ENCODE measurements around the gene ZNF622. TPM values are rescaled to one million over a fixed set of nuclear protein-coding genes. Genes with fewer than 3 reads are reported as not detected.

The ZNF622 gene
- total RNA-seq, 1 experiment from 2014 or later, result 25.2 TPM

- H3K9me2 ChIP-seq (ENCODE audit: insufficient read depth), result no peaks in the 10 kb centered on the region
- H3K27ac ChIP-seq (ENCODE audit: low read depth, low read length), result no peak overlapping the region
- no peaks in the 10 kb centered on the region for H3K36me3 ChIP-seq (ENCODE audit: control insufficient read depth in 1 of 2, insufficient read depth in 2 of 2, low read length in 2 of 2)
- H3K27me3 ChIP-seq (ENCODE audit: insufficient read depth, low read length), result no peaks in the 10 kb centered on the region
- H3K4me1 ChIP-seq (ENCODE audit: control insufficient read depth in 1 of 2, insufficient read depth in 2 of 2, low read length in 2 of 2), result no peaks in the 10 kb centered on the region
- no peak overlapping the region for H2AFZ ChIP-seq (ENCODE audit: low read depth, low read length, poor library complexity, severe bottlenecking)
- intact Hi-C loops (cut with micrococcal nuclease), result no loop called here
- no TSS peak for BruUV-seq (replicated peaks)
- ChIA-PET POLR2A (no interaction called here), RAD21 (ENCODE audit: low non-redundant PET in 1 of 2, low total read pairs in 2 of 2, uncharacterized antibody in 2 of 2, unreplicated experiment in 2 of 2) (no interaction called here), CTCF (no interaction called here)
- no peaks in the 10 kb centered on the region for H3K79me2 ChIP-seq (ENCODE audit: insufficient read depth, low read length)
- ATAC-seq (no peak), DNase-seq (ENCODE audit: low read depth, low spot score) (no peak)
- H4K20me1 ChIP-seq (ENCODE audit: insufficient read depth), result no peaks in the 10 kb centered on the region; the same call in 1 of the 2 replicates
- H3K9me3 ChIP-seq (ENCODE audit: control insufficient read depth in 1 of 2, insufficient read depth in 1 of 2, low read depth in 1 of 2, low read length in 2 of 2), result no peaks in the 10 kb centered on the region
- no peak overlapping the region for H3K9ac ChIP-seq (ENCODE audit: low read length)
- H3K4me2 ChIP-seq (ENCODE audit: low read length), result no peak overlapping the region
- H3K4me3 ChIP-seq (replicated peaks in 1 of 2; ENCODE audit: low read depth in 1 of 2, low read length in 2 of 2), result no peak overlapping the region
- TF ChIP-seq TCF7L2 (IDR thresholded peaks at IDR 0.05; ENCODE audit: borderline replicate concordance, extremely low read depth, insufficient read depth, insufficient read length) (no peak), ZBTB33 (IDR thresholded peaks at IDR 0.05; ENCODE audit: extremely low read depth, insufficient replicate concordance, low read length) (no peak)
Observed at GRCh38 chr5:16414861-16415260, 50.7 kb downstream of the ZNF622 start.

- no peak overlapping the region for H3K27ac ChIP-seq (ENCODE audit: low read depth, low read length)
- BruUV-seq (replicated peaks), result no TSS peak
- POLR2A ChIA-PET, result no interaction called here
- CTCF ChIA-PET, result no interaction called here
- RAD21 ChIA-PET (ENCODE audit: low non-redundant PET in 1 of 2, low total read pairs in 2 of 2, uncharacterized antibody in 2 of 2, unreplicated experiment in 2 of 2), result no interaction called here
- H4K20me1 ChIP-seq (ENCODE audit: insufficient read depth), result no peaks in the 10 kb centered on the region; the same call in 1 of the 2 replicates
- intact Hi-C loops (cut with micrococcal nuclease), result no loop called here
- H3K4me2 ChIP-seq (ENCODE audit: low read length), result no peak overlapping the region
- no peak overlapping the region for H3K4me3 ChIP-seq (replicated peaks in 1 of 2; ENCODE audit: low read depth in 1 of 2, low read length in 2 of 2)
- no peak overlapping the region for H2AFZ ChIP-seq (ENCODE audit: low read depth, low read length, poor library complexity, severe bottlenecking)
- ATAC-seq (no peak), DNase-seq (ENCODE audit: low read depth, low spot score) (no peak)
- no peaks in the 10 kb centered on the region for H3K9me3 ChIP-seq (ENCODE audit: control insufficient read depth in 1 of 2, insufficient read depth in 1 of 2, low read depth in 1 of 2, low read length in 2 of 2)
- H3K79me2 ChIP-seq (ENCODE audit: insufficient read depth, low read length), result no peaks in the 10 kb centered on the region
- H3K36me3 ChIP-seq (ENCODE audit: control insufficient read depth in 1 of 2, insufficient read depth in 2 of 2, low read length in 2 of 2), result no peaks in the 10 kb centered on the region
- H3K4me1 ChIP-seq (ENCODE audit: control insufficient read depth in 1 of 2, insufficient read depth in 2 of 2, low read length in 2 of 2), result no peaks in the 10 kb centered on the region
- no peak for TF ChIP-seq ATF3 (IDR thresholded peaks at IDR 0.05)
- TF ChIP-seq POLR2AphosphoS5 (IDR thresholded peaks at IDR 0.05; ENCODE audit: low read depth, low read length), result no peak
- no peak for TF ChIP-seq MAX (IDR thresholded peaks at IDR 0.05)
- TF ChIP-seq EZH2 (IDR thresholded peaks at IDR 0.05), result no peak
- no peak for TF ChIP-seq EZH2phosphoT487 (IDR thresholded peaks at IDR 0.05; ENCODE audit: borderline replicate concordance)
- no peak for TF ChIP-seq RAD21 (IDR thresholded peaks at IDR 0.05; ENCODE audit: low read depth)
- TF ChIP-seq SIN3A (IDR thresholded peaks at IDR 0.05; ENCODE audit: low read depth), result no peak
- TF ChIP-seq ZBTB33 (IDR thresholded peaks at IDR 0.05; ENCODE audit: extremely low read depth, insufficient replicate concordance, low read length), result no peak
- TF ChIP-seq TCF7L2 (IDR thresholded peaks at IDR 0.05; ENCODE audit: borderline replicate concordance, extremely low read depth, insufficient read depth, insufficient read length), result no peak
- no peak for TF ChIP-seq POLR2A (IDR thresholded peaks at IDR 0.05; ENCODE audit: borderline replicate concordance, extremely low read depth, insufficient read depth, insufficient read length)
- no peak for TF ChIP-seq FOSL1 (IDR thresholded peaks at IDR 0.05; ENCODE audit: low read depth)
- no peaks in the 10 kb centered on the region for H3K27me3 ChIP-seq (ENCODE audit: insufficient read depth, low read length)
- H3K9me2 ChIP-seq (ENCODE audit: insufficient read depth), result no peaks in the 10 kb centered on the region
- H3K9ac ChIP-seq (ENCODE audit: low read length), result no peak overlapping the region
Observed at GRCh38 chr5:16413166-16413860, 52.3 kb downstream of the ZNF622 start.
